ENCODE results near the gene GTPBP8.
A peak's percentile ranks its signal among the peaks of the same experiment; 100 is the strongest.
"Not testable (repeated sequence)": the region's sequence is repeated elsewhere in the genome, so short reads cannot be mapped to it uniquely, and the experiment has no call there.

The GTPBP8 gene

DNA sequence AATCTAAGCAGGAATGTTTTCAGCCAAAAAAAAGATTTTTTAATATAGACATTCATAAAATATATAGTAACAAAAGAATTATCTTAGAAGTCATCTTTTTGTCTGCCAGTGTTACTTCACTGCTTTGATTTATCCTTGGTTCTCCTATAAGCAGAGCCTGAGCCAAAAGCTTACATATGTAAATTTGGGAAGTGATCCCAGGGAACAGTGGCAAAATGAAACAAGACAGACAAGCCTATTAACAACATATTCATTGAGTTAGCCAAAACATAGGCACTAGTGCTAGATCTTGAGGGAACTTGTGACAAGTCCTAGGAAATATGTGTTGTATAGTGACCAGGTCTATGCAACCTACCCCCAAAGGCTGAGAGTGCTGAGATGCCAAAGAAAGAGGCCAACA, 11.3 kb downstream of the GTPBP8 start:
- DNase-seq: no peak

DNA sequence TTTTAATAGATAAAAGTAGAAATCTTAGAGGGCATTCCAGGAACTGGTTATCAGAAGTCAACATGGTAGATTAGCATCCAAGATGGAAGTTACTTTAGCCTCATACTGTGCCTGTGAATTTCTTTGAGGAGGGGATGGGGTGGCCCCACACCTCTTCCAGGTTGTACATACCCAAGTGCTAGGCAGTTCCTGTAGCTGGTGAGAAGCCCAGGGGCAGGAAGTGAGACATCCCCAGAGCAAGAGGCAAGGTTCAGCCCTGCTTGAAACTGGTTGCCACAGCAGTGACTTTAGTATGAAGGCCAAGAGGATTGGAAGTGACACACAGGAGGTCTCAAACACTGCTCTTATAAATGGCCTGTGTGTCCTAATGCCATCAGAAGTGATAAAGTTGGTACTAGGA, 11.9 kb downstream of the GTPBP8 start:
- peak; percentile 32 to 49 for DNase-seq

DNA sequence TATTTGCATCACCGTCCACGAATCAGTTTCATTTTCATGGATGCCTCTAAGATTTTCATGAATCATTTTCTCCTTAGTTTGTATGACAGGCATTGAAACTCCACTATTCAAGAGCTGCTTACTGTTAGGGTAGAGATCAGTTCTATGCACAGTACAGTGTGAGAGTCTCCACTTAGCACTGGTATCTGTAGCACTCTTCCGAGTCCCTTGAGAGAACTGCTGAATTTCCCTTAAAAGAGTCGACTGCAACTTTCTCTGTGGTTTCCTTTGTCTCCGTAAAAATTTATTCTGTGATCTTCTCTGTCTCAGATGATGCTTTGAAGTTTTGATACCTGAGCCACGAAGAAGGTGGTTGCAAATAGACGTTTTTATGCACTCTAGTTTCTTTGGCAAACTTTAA, 14.8 kb downstream of the GTPBP8 start:
- DNase-seq: peak; percentile 4 to 66

GRCh38 chr3:113006359-113007056, 15.7 kb downstream of the GTPBP8 start:
- DNase-seq: peak in 1 of 2 donors; percentile 35

- no peak for DNase-seq
Observed at GRCh38 chr3:113008117-113008516, 17.3 kb downstream of the GTPBP8 start.

GRCh38 chr3:113013593-113013992, 22.8 kb downstream of the GTPBP8 start:
- DNase-seq: no peak

DNA sequence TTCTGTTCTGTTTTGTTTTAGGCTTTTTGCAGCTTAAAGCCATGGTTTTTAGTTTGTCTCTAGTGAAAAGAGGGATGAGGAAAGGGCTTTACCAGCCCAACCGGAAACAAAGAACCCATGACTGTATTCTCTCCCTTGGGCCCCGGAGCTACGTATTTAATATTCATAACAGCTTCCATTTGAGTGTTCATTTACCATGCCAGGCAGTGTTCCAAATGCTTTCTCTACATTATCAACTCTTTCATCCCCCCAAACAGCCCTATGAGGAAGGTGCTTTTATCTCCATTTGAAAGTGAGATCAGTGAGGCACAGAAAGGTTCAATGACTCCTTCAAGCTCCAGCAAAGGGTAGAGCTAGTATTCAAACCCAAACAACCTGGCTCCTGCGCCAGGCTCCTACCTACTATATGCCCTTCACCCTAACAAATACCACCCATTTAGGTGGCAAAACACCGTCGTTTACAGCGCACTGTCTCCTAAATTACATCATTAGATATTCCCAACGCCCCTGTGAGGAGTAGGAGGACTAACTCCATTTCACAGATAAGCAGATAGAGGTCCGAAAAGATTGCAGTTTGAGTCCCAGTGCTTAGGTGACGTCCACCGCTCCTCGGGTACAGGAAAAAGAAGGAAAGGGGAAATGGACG, 27.9 kb downstream of the GTPBP8 start:
- DNase-seq: peak; percentile 7 to 31

- peak; percentile 83 to 85 for DNase-seq
Observed at GRCh38 chr3:113019182-113020137, 28.7 kb downstream of the GTPBP8 start.

DNA sequence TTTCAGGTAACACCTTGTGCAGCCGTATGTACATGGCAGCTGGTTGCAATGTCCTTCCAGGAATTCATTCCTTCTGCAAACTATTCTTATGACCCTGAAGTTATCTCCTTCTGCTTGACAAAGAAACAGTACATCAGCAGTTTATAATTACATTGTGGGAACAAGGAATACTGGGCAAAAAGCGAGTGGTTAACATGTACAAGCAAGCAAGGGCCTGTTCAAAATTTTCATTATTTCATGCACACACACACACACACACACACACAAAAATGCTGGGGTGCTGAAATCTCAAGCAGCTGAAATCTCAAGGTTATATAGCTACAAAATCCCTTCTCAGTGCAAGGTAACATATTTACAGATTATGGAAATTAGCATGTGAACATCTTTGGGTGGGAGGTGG, 30.7 kb downstream of the GTPBP8 start:
- DNase-seq: no peak

DNA sequence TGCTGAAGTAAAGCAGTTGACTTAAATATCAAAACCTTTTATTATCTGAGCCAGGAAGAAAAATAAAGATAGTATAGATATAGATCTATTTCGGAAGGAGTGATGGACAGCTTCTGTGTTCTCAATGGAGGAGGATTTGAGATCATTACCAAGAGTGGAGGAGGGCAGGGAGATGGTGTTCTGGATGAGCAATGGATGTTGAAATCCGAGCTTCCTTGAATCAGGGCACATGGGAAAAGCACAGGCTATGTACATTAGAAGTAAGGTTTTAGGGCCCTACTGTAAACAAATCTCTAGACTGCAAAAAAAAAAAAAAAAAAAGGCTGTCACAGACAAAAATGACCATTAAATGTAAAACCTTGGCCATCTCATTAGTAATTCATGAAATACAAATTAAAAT, 43.2 kb downstream of the GTPBP8 start:
- DNase-seq: no peak

DNA sequence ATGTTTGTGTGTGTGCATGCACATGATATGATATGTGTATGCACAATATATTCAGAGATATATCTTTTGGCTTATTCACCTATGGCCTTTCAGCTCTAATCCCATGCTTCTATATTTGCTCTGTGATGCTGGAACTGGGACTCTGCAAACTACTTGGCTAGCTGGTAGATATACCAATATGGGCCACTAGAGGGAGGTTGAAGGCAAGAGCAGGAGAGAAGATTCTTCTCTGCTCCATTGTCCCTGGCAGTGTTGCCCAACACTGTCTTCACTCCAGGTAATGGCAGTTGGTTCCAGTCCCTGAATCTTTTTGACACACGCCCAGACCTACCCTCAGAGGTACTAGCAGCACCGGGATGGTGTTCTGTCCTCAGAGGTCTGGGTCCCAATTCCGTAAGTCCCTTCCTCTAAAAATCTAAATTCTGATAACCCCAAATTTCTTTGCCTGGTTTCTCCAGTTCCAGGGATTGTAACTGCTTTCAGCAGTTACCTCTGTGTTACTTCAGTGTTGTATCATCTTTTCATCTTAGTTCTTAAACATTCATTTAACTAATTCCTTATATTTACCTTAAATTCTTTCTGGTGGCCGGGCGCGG, 44.7 kb downstream of the GTPBP8 start:
- DNase-seq: peak; percentile 20 to 68

DNA sequence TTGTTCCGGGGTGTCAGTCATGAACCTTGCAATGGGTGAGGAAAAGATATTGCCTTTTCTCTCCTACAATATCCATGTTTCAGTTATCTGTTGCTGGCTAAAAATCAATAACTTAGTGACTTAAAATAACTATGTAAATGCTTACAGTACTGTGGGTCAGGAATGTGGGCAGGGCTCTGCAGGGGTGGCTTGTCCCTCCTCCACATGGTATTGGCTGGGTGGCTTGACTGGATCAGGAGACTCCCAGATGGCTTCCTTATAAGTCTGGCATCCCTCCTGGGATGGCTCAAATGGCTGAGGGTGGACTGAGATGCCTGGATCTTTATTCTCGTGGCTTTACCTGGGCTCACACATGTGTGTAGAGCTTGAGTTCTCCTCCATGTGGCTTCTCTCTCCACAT, 47.5 kb downstream of the GTPBP8 start:
- DNase-seq: no peak

- DNase-seq: no peak
Observed at GRCh38 chr3:113039546-113039945, 48.8 kb downstream of the GTPBP8 start.

GRCh38 chr3:113040231-113040630, 49.4 kb downstream of the GTPBP8 start:
- no peak for DNase-seq

DNA sequence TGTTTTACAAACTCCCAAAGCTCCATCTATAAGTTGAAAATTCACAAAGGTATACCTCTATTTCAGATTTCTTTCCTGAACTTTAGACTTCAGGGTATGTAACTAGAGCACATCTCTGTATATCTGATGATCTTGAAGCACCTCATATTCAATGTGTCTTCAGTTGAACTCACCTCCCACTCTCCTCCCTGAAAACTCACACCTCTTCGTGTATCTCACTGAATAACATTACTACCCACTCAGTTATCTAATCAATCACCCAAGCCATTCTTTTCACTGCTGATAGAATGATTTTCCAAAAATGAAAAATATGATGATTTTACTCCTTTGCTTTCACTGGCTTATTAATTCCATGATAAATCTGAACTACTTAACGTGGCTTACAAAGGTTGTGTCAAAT, 52.9 kb downstream of the GTPBP8 start:
- no peak for DNase-seq

DNA sequence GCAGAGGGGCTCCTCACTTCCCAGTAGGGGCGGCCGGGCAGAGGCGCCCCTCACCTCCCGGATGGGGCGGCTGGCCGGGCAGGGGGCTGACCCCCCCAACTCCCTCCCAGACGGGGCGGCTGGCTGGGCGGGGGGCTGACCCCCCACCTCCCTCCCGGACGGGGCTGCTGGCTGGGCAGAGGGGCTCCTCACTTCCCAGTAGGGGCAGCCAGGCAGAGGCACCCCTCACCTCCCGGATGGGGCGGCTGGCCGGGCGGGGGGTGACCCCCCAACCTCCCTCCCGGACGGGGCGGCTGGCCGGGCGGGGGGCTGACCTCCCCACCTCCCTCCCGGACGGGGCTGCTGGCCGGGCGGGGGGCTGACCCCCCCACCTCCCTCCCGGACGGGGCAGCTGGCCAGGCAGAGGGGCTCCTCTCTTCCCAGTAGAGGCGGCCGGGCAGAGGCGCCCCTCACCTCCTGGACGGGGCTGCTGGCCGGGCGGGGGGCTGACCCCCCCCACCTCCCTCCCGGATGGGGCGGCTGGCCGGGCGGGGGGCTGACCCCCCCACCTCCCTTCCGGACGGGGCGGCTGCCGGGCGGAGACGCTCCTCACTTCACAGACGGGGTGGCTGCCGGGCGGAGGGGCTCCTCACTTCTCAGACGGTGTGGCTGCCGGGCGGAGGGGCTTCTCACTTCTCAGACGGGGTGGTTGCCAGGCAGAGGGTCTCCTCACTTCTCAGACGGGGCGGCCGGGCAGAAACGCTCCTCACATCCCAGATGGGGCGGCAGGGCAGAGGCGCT, 55.6 kb downstream of the GTPBP8 start:
- DNase-seq: not testable (repeated sequence)

DNA sequence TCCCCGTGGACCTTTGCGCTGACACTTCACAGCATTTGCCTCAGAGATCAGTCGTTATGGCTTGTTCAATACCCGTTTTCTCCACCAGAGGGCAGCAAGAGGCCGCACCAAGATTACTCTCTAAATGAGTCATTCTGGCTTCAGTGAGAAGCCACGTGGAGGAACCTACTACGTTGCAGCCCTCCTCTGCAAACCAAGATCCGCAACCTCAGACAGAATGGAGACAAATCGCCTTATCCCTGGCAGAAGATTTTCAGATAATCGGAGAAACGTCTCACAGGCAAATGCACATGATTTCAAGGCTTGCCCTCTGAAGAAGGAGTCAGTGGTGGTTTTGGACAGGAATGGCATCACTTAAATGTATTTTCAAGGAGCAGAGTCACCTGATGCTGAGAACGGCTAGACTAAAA, 60.5 kb downstream of the GTPBP8 start:
- peak; percentile 79 to 87 for DNase-seq
